ENCODE results near the gene KISS1R. TPM values are rescaled to one million over a fixed set of nuclear protein-coding genes. Genes with fewer than 3 reads are reported as not detected.

The KISS1R gene
- total RNA-seq, 1 donor from 2014 or later = 1.7 TPM

DNA sequence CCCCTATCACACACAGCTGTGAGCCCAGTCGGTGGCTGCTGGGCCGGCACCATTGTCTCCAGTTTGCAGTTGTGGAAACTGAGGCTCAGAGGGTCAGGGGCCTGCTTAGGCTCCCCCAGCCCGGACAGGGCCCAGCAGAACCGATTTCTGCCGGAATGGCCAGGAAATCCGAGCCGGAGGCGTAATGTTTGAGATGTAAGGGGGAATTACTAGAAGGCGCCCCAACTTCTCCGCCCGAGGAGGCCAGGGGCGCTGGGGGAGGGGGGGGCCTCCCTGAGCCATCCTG lies 962 bp downstream of the KISS1R start:
- no peaks in the 10 kb centered on the region for H3K36me3 Mint-ChIP-seq (ENCODE audit: unreplicated experiment)
- H3K27me3 Mint-ChIP-seq (ENCODE audit: unreplicated experiment) = peaks cover 10% of the 10 kb centered on the region
- H3K4me3 Mint-ChIP-seq (ENCODE audit: unreplicated experiment) = no peak overlapping the region
- H3K27ac Mint-ChIP-seq (ENCODE audit: unreplicated experiment) = no peak overlapping the region
- no peaks in the 10 kb centered on the region for H3K9me3 Mint-ChIP-seq (ENCODE audit: unreplicated experiment)
- no peak for DNase-seq (ENCODE audit: extremely low spot score, unreplicated experiment)
- TF ChIP-seq, protein P1, sequence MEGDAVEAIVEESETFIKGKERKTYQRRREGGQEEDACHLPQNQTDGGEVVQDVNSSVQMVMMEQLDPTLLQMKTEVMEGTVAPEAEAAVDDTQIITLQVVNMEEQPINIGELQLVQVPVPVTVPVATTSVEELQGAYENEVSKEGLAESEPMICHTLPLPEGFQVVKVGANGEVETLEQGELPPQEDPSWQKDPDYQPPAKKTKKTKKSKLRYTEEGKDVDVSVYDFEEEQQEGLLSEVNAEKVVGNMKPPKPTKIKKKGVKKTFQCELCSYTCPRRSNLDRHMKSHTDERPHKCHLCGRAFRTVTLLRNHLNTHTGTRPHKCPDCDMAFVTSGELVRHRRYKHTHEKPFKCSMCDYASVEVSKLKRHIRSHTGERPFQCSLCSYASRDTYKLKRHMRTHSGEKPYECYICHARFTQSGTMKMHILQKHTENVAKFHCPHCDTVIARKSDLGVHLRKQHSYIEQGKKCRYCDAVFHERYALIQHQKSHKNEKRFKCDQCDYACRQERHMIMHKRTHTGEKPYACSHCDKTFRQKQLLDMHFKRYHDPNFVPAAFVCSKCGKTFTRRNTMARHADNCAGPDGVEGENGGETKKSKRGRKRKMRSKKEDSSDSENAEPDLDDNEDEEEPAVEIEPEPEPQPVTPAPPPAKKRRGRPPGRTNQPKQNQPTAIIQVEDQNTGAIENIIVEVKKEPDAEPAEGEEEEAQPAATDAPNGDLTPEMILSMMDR (IDR thresholded peaks at IDR 0.05) = no peak
- peaks cover 14% of the 10 kb centered on the region for H3K4me1 Mint-ChIP-seq (ENCODE audit: unreplicated experiment)

DNA sequence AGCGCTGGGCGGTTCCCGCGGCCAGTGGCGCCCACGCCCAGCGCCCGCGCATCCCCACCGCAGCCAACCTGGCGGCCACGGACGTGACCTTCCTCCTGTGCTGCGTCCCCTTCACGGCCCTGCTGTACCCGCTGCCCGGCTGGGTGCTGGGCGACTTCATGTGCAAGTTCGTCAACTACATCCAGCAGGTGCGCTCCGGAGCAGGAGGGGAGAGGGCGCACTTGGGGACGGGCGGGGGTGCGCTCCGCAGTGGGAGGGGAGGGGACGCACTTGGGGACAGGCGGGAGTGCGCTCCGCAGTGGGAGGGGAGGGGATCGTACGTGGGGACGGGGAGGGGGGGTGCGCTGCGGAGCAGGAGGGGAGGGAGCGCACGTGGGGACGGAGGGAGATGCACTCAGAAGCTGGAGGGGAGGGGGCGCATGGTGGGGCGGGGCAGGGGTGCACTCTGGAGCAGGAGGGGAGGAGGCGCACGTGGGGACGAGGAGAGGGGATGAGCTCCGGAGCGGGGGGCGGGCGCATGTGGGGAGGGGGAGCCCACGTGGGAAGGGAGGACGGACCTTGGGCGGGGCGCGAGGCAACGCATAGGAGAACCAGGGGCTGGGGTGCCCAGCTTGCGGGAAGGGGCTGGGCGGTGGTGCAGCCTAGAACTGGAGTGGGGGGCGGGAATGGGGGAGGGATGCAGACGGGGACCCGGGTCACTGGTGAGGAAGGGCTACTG lies 1.5 kb downstream of the KISS1R start:
- no peak overlapping the region for H3K4me3 Mint-ChIP-seq (ENCODE audit: unreplicated experiment)
- DNase-seq (ENCODE audit: extremely low spot score, unreplicated experiment) = no peak

DNA sequence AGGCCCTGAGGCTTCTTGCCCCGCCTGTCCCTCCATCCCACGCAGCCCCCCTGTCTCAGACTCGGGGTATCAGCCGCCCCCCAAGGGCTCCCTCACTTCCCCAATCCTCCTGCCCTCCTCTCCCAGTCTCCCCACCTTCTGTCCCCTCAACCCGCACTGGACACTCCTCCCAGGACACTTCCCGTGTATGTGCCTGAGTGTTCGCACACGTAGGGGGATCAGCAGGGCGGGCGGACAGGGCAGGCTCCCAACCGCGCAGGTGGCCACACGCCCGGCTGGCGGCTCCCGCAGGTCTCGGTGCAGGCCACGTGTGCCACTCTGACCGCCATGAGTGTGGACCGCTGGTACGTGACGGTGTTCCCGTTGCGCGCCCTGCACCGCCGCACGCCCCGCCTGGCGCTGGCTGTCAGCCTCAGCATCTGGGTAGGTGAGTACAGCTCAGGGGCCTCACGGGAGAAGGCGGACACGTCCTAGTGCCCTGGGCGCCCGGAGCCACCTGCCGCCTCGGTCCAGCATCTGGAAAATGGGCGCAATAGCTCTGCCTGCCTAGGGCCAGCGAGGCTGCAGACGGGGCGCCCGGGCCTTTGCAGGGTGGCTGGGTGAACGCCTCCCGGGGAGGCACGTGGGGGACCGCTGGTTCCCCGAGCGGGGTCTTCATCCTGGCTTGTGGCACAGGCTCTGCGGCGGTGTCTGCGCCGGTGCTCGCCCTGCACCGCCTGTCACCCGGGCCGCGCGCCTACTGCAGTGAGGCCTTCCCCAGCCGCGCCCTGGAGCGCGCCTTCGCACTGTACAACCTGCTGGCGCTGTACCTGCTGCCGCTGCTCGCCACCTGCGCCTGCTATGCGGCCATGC lies 2.3 kb downstream of the KISS1R start:
- DNase-seq (ENCODE audit: extremely low spot score, unreplicated experiment) = no peak
- TF ChIP-seq, protein P1 (IDR thresholded peaks at IDR 0.05) = no peak
- no peak overlapping the region for H3K4me3 Mint-ChIP-seq (ENCODE audit: unreplicated experiment)
- H3K4me1 Mint-ChIP-seq (ENCODE audit: unreplicated experiment) = peaks cover 16% of the 10 kb centered on the region
- peaks cover 10% of the 10 kb centered on the region for H3K27me3 Mint-ChIP-seq (ENCODE audit: unreplicated experiment)
- H3K36me3 Mint-ChIP-seq (ENCODE audit: unreplicated experiment) = no peaks in the 10 kb centered on the region
- no peaks in the 10 kb centered on the region for H3K9me3 Mint-ChIP-seq (ENCODE audit: unreplicated experiment)
- no peak overlapping the region for H3K27ac Mint-ChIP-seq (ENCODE audit: unreplicated experiment)

More for the DNA sequence above, 1.5 kb downstream of the KISS1R start:
- no peak overlapping the region for H3K27ac Mint-ChIP-seq (ENCODE audit: unreplicated experiment)
- no peaks in the 10 kb centered on the region for H3K9me3 Mint-ChIP-seq (ENCODE audit: unreplicated experiment)
- no peaks in the 10 kb centered on the region for H3K36me3 Mint-ChIP-seq (ENCODE audit: unreplicated experiment)
- H3K27me3 Mint-ChIP-seq (ENCODE audit: unreplicated experiment) = peaks cover 10% of the 10 kb centered on the region
- peaks cover 14% of the 10 kb centered on the region for H3K4me1 Mint-ChIP-seq (ENCODE audit: unreplicated experiment)
- TF ChIP-seq, protein P1 (IDR thresholded peaks at IDR 0.05) = no peak

DNA sequence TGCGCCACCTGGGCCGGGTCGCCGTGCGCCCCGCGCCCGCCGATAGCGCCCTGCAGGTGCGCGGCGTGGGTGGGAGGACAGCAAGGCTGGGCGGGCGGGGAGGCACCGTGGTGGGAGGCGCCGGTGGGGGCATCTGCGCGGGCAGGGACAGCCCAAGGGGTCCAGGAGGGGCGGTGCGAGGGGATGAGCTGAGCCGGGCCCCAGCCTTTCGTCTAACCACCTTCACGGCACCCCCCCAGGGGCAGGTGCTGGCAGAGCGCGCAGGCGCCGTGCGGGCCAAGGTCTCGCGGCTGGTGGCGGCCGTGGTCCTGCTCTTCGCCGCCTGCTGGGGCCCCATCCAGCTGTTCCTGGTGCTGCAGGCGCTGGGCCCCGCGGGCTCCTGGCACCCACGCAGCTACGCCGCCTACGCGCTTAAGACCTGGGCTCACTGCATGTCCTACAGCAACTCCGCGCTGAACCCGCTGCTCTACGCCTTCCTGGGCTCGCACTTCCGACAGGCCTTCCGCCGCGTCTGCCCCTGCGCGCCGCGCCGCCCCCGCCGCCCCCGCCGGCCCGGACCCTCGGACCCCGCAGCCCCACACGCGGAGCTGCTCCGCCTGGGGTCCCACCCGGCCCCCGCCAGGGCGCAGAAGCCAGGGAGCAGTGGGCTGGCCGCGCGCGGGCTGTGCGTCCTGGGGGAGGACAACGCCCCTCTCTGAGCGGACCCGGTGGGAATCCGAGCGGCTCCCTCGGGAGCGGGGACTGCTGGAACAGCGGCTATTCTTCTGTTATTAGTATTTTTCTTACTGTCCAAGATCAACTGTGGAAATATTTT lies 3.1 kb downstream of the KISS1R start:
- TF ChIP-seq, protein P1 (IDR thresholded peaks at IDR 0.05) = no peak
- Mint-ChIP-seq H3K4me1 (ENCODE audit: unreplicated experiment) (peaks cover 16% of the 10 kb centered on the region), H3K27ac (ENCODE audit: unreplicated experiment) (no peak overlapping the region), H3K36me3 (ENCODE audit: unreplicated experiment) (no peaks in the 10 kb centered on the region), H3K27me3 (ENCODE audit: unreplicated experiment) (peaks cover 10% of the 10 kb centered on the region), H3K4me3 (ENCODE audit: unreplicated experiment) (no peak overlapping the region), H3K9me3 (ENCODE audit: unreplicated experiment) (no peaks in the 10 kb centered on the region)
- DNase-seq (ENCODE audit: extremely low spot score, unreplicated experiment) = no peak

Measured in osteocyte (in vitro differentiated cells).